NCI-H524 treated with DMSO at 0.1 percent for 48 hours (cell line): ENCODE data around the gene SPG11.
"Not testable (repeated sequence)": the region's sequence is repeated elsewhere in the genome, so short reads cannot be mapped to it uniquely, and the experiment has no call there.

Source experiments
- DNase-seq: peaks from one replicate; lab custom pipeline; 2025; lab: John Stamatoyannopoulos, UW

Gene SPG11, protein sequence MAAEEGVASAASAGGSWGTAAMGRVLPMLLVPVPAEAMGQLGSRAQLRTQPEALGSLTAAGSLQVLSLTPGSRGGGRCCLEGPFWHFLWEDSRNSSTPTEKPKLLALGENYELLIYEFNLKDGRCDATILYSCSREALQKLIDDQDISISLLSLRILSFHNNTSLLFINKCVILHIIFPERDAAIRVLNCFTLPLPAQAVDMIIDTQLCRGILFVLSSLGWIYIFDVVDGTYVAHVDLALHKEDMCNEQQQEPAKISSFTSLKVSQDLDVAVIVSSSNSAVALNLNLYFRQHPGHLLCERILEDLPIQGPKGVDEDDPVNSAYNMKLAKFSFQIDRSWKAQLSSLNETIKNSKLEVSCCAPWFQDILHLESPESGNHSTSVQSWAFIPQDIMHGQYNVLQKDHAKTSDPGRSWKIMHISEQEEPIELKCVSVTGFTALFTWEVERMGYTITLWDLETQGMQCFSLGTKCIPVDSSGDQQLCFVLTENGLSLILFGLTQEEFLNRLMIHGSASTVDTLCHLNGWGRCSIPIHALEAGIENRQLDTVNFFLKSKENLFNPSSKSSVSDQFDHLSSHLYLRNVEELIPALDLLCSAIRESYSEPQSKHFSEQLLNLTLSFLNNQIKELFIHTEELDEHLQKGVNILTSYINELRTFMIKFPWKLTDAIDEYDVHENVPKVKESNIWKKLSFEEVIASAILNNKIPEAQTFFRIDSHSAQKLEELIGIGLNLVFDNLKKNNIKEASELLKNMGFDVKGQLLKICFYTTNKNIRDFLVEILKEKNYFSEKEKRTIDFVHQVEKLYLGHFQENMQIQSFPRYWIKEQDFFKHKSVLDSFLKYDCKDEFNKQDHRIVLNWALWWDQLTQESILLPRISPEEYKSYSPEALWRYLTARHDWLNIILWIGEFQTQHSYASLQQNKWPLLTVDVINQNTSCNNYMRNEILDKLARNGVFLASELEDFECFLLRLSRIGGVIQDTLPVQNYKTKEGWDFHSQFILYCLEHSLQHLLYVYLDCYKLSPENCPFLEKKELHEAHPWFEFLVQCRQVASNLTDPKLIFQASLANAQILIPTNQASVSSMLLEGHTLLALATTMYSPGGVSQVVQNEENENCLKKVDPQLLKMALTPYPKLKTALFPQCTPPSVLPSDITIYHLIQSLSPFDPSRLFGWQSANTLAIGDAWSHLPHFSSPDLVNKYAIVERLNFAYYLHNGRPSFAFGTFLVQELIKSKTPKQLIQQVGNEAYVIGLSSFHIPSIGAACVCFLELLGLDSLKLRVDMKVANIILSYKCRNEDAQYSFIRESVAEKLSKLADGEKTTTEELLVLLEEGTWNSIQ (N-terminal part only)

DNA sequence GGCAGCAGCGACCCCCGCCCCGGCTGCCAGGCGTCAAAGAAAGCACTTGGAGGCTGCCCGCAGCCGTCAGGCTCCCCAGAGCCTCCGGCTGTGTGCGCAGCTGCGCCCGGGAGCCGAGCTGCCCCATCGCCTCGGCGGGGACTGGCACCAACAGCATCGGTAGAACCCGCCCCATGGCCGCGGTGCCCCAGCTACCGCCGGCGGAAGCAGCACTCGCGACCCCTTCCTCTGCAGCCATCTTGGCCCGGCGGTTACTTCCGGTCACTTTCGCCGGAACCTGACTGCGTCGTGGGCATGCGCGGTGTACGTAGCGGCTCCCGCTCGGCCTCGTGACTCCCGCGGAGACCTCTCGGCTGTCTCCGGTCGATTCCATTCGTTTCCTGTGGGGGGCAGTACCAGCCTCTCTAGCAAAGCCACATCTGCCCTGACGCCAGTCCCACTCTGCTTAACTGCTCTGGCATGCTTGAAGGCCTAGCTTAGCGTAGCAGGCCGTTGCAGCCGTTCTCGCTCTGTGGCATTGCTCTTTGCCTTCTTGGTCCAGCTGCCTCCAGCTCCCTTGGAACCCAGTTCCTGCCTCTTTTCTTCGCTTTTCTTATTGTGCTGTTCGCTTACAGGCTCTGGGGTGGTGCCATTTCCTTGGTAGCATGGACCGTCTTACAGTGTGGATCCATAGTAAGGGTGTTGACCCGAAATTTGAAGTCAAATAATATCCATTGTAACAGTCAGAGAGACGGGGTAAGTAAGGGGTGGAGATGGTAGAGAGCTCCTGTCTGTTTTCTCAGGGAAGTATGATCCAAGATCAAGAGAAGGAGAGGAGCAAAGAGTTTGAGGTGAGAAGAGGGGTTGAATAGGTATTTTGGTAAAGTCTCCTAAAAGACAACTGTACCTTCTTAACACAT is at the start of gene SPG11:
Gene SPG11 (minus strand): TSS at position 253 of the 899 bp plus-strand sequence. CDS start 15 bp downstream, at position 238.
- peak; percentile 93 for DNase-seq

DNA sequence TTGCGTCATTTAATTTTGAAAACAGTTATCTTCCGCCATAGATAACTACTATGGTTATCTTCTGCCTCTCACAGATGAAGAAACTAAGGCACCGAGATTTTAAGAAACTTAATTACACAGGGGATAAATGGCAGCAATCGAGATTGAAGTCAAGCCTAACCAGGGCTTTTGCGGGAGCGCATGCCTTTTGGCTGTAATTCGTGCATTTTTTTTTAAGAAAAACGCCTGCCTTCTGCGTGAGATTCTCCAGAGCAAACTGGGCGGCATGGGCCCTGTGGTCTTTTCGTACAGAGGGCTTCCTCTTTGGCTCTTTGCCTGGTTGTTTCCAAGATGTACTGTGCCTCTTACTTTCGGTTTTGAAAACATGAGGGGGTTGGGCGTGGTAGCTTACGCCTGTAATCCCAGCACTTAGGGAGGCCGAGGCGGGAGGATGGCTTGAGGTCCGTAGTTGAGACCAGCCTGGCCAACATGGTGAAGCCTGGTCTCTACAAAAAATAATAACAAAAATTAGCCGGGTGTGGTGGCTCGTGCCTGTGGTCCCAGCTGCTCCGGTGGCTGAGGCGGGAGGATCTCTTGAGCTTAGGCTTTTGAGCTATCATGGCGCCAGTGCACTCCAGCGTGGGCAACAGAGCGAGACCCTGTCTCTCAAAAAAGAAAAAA is 49.0 kb upstream of the SPG11 start:
- no peak for DNase-seq

DNA sequence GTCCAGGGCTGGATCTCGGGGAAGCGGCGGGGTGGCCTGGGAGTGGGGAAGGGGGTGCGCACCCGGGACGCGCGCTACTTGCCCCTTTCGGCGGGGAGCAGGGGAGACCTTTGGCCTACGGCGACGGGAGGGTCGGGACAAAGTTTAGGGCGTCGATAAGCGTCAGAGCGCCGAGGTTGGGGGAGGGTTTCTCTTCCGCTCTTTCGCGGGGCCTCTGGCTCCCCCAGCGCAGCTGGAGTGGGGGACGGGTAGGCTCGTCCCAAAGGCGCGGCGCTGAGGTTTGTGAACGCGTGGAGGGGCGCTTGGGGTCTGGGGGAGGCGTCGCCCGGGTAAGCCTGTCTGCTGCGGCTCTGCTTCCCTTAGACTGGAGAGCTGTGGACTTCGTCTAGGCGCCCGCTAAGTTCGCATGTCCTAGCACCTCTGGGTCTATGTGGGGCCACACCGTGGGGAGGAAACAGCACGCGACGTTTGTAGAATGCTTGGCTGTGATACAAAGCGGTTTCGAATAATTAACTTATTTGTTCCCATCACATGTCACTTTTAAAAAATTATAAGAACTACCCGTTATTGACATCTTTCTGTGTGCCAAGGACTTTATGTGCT is 48.4 kb upstream of the SPG11 start:
- peak; percentile 7 for DNase-seq

DNA sequence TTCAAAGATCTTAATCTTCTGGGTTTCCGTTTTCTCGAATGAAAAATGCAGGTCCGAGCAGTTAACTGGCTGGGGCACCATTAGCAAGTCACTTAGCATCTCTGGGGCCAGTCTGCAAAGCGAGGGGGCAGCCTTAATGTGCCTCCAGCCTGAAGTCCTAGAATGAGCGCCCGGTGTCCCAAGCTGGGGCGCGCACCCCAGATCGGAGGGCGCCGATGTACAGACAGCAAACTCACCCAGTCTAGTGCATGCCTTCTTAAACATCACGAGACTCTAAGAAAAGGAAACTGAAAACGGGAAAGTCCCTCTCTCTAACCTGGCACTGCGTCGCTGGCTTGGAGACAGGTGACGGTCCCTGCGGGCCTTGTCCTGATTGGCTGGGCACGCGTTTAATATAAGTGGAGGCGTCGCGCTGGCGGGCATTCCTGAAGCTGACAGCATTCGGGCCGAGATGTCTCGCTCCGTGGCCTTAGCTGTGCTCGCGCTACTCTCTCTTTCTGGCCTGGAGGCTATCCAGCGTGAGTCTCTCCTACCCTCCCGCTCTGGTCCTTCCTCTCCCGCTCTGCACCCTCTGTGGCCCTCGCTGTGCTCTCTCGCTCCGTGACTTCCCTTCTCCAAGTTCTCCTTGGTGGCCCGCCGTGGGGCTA is 47.8 kb upstream of the SPG11 start, which contains the start of the genes B2M and PATL2:
Gene B2M (plus strand): TSS at position 422 of the 647 bp plus-strand sequence. CDS start 30 bp downstream, at position 452.
Gene PATL2 (minus strand): TSS at position 228 of the 647 bp plus-strand sequence. CDS start 34,833 bp downstream, outside the sequence.
- DNase-seq, result peak; percentile 90

DNA sequence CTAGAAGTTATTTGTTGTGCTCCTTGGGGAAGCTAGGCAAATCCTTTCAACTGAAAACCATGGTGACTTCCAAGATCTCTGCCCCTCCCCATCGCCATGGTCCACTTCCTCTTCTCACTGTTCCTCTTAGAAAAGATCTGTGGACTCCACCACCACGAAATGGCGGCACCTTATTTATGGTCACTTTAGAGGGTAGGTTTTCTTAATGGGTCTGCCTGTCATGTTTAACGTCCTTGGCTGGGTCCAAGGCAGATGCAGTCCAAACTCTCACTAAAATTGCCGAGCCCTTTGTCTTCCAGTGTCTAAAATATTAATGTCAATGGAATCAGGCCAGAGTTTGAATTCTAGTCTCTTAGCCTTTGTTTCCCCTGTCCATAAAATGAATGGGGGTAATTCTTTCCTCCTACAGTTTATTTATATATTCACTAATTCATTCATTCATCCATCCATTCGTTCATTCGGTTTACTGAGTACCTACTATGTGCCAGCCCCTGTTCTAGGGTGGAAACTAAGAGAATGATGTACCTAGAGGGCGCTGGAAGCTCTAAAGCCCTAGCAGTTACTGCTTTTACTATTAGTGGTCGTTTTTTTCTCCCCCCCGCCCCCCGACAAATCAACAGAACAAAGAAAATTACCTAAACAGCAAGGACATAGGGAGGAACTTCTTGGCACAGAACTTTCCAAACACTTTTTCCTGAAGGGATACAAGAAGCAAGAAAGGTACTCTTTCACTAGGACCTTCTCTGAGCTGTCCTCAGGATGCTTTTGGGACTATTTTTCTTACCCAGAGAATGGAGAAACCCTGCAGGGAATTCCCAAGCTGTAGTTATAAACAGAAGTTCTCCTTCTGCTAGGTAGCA is 47.0 kb upstream of the SPG11 start:
- DNase-seq, result no peak

DNA sequence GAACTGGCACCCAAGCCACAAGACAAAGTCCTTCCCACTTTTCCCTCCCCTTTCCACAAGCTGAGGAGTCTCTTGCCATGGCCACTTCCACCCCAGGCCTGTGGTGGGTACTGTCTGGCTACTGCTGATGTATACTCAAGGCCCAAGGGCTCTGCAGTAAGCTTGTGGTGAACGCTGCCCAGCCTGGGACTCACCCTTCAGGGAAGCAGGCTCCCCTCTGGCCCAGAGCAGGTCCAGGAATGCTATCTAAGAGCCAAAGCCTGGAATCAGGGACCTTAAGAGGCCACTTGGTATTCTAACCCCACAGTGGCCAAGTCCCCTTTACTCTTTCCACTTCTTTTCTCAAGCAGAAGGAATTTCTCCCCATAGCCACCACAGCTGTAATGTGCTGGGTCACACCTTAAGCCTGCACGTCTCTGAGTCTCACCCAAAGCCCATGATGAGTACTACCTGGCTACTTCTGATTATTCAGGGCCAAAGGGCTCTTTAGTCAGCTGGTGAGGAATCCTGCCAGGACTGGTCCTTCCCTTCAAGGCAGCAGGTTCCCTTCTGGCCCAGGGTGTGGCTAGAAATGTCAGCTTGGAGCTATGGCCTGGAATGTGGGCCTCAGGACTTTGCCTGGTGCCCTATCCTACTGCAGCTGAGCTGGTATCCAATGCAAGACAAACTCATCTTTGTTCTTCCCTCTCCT is 43.6 kb upstream of the SPG11 start:
- DNase-seq, result no peak

DNA sequence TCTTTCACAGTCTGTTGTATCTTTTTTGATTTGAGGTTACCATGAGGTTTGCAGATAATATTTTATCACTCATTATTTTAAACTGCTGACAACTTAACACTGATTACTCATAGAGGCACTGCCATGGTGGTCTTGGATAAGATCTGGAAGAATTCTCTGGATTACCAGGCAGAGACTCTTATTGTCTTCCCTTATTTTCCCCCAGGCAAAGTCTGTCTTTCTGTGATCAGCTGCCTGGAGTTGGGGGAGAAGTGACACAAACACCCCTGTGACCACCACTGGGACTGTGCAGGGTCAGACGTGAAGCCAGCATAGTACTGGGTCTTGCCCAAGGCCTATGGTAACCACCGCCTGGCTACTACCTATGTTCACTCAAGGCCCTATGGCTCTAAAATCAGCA is 42.9 kb upstream of the SPG11 start:
- DNase-seq, result no peak

DNA sequence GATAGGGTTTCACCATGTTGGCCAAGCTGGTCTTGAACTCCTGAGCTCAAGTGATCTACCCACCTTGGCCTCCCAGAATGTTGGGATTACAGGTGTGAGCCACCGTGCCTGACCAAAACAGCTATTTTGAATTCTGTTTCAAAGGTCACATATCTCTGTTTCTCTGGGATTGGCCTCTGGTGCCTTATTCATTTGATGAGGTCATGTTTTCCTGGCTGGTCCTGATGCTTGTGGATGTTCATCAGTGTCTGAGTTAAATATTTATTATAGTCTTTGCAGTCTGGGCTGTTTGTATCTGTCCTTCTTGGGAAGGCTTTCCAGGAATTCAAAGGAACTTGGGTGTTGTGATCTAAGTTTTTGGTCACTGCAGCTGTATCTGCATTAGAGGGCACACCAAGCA is 42.5 kb upstream of the SPG11 start:
- no peak for DNase-seq

DNA sequence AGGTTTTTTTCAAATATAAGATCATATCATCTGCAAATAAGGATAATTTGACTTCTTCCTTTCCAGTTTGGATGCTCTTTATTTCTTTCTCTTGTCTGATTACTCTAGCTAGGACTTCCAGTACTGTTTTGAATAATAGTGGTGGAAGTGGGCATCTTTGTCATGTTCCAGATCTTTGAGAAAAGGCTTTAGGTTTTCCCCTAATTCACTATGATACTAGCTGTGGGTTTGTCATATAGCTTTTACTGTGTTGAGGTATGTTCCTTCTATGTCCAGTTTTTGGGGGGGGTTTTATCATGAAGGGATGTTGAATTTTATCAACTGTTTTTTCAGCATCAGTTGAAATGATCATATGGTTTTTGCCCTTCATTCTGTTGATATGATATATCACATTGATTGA is 37.2 kb upstream of the SPG11 start:
- DNase-seq, result not testable (repeated sequence)

DNA sequence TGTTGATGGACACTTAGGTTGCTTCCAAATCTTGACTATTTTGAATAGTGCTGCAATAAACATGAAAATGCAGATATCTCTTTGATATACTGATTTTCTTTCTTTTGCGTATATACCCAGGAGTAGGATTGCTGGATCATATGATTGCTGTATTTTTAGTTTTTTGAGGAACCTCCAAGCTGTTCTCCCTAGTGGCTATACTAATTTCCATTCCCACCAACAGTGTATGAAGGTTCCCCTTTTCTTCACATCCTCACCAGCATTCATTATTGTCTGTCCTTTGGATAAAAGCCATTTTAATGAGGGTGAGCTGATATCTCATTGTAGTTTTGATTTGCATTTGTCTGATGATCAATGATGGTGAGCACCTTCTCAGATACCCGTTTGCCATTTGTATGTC is 35.2 kb upstream of the SPG11 start:
- no peak for DNase-seq

DNA sequence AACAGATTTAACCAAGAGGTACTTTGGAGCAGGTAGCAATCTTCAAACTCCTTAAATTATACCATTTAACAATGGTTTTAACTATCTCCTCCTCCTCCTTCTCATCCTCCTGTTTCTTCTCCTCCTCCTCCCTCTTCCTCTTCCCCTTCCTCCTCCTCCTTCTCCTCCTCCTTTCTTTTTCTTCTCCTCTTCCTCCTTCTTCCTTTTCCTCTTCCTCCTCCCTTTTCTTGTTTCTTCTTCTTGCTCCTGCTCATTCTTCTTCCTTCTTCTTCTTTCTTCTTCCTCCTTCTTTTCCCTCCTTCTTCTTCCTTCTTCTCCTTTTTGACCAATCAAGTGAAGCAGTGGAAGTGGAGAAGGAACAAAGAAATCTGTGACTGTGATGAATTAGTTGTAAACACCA is 33.6 kb upstream of the SPG11 start:
- DNase-seq, result no peak

DNA sequence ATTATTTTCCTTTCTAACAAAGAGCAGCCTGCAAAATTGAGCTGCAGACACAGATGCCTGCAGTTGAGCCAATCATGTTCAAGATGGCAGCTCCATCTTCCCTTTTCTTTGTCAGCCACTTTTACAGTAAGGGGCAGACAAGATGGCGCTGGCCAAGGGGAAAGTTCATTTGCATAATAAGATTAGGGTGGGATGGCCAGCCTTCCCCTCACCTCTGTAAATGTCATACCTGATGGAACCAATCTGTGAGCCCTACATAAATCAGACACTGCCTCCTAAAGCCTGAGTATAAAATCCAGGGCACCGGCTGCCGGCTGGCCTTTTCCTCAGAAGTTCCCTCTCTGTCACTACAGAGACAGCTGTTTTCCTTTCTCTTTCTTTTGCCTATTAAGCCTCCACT is 31.8 kb upstream of the SPG11 start:
- DNase-seq, result no peak

DNA sequence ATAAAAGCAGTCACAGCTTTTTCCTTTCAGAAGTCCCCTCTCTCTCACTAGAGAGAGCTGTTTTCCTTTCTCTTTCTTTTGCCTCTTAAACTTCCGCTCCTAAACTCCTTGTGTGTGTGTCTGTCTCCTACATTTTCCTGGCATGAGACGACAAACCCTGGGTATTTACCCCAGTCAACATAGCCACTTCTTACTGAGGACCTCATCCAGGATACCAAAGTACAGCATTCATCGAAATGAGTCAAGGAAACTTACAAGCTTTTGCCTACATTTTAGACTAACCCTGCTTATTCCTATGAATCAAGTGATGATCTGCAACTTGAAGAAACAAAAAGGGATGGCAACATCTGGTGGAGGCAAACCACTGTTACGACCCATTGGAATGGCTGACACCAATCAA is 31.0 kb upstream of the SPG11 start:
- DNase-seq, result no peak

DNA sequence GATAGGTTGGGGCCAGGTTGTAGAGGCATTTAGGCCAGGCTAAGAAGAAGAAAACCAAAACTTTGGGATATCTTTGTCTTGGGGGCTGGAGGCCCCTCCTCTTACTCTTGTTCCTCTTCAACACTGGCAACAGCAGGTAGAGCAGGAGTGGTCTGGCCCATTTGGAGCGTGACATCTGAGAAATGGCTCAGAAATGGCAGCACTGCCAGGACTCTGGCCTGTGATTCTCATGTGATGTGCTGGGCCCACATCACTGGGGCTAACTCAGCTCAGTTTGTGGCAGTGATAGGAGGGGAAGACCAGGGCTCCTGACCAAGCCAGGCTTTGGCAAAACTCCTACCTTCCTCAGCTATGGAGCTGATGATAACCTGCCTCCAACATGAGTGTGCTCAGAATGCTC is 29.2 kb upstream of the SPG11 start:
- no peak for DNase-seq

DNA sequence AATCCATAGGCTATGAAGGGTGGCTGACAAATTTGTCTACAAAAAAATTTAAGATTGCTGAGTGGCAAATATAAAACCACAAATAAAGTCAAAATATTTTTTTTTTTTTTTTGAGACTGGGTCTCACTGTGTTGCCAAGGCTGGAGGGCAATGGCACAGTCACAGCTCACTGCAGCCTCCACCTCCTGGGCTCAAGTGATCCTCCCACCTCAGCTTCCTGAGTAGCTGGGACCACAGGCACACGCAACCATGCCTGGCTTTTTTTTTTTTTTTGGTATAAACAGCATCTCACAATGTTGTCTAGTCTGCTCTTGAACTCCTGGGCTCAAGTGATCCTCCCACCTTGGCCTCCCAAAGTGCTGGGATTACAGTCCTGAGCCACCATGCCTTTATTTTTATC is 26.8 kb upstream of the SPG11 start:
- DNase-seq, result not testable (repeated sequence)

DNA sequence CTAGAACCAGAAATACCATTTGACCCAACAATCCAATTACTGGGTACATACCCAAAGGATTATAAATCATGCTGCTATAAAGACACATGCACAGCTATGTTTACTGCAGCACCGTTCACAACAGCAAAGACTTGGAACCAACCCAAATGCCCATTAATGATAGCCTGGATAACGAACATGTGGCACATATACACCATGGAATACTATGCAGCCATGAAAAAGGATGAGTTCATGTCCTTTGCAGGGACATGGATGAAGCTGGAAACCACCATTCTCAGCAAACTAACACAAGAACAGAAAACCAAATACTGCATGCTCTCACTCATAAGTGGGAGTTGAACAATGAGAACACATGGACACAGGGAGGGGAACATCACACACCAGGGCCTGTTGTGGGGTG is 25.9 kb upstream of the SPG11 start:
- not testable (repeated sequence) for DNase-seq

DNA sequence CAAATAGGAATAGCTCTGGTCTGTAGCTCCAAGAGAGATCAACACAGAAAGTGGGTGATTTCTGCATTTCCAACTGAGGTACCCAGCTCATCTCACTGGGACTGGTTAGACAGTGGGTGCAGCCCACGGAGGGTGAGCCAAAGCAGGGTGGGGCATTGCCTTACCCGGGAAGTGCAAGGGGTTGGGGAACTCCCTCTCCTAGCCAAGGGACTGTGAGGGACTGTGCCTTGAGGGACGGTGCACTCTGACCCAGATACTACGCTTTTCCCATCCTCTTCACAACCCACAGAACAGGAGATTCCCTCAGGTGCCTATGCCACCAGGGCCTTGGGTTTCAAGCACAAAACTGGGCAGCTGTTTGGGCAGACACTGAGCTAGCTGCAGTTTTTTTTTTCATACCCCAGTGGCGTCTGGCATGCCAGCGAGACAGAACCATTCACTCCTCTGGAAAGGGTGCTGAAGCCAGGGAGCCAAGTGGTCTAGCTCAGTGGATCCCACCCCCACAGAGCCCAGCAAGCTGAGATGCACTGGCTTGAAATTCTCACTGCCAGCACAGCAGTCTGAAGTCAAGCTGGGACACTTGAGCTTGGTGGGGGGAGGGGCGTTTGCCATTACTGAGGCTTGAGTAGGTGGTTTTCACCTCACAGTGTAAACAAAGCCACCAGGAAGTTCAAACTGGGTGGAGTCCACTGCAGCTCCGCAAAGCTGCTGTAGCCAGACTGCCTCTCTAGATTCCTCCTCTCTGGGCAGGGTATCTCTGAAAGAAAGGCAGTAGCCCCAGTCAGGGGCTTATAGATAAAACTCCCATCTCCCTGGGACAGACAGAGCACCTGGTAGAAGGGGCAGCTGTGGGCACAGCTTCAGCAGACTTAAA is 19.6 kb upstream of the SPG11 start:
- DNase-seq, result not testable (repeated sequence)
